Measurements from ENCODE around the gene LGR6.
"Not testable (repeated sequence)": the region's sequence is repeated elsewhere in the genome, so short reads cannot be mapped to it uniquely, and the experiment has no call there.

LGR6 gene

DNA sequence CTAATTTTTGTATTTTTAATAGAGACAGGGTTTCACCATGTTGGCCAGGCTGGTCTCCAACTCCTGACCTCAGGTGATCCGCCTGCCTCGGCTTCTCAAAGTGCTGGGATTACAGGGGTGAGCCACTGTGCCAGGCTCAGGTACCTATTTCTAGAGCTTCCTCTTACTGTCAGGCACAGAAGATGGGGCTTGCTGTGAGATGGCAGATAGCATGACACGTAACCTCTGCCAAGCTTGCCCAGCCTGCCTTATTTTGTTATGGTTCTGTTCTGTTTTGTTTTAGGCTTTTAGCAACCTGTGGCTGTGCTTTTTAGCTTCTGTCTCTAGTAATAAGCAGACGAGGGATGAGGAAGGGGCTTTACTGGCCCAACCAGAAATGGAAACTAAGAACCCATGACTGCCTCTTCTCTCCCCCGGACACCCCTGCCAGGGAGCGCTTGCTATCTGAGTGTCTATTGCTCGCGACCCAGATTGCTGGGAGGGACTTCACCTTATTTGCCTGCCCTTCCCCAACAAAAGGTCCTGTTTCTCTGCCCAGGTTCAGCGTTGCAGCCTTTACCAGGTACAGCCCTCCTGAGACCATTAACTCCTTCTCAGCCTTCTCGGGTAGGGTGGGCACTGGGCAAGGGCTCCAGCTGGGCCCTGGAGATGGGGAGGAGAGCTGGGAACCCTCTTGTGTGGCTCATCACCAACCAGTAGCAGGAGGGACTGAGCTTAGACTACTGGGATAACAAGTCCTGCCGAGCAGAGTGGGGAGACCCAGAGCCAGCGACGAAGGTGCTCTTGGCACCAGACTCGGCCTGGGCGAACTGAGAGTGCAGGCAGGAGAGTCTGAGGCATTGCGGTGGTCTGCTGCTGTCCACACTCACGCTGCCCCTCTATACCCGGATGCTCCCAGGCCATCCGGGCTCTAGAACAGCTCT, 13.5 kb upstream of the LGR6 start:
- DNase-seq (ENCODE audit: low spot score), result no peak

DNA sequence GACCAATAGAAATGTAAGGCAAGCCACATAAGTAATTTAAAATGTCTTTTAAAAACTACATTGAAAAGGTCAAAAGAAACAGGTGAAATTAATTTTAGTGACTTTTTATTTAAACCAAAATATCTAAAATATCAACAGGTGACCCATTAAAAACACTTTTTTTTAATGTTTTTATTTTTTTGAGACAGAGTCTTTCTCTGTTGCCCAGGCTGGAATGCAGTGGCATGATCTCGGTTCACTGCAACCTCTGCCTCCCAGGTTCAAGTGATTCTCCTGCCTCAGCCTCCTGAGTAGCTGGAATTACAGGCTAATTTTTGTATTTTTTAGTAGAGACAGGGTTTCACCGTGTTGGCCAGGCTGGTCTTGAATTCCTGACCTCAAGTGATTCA, 12.9 kb upstream of the LGR6 start:
- DNase-seq (ENCODE audit: low spot score), result not testable (repeated sequence)

DNA sequence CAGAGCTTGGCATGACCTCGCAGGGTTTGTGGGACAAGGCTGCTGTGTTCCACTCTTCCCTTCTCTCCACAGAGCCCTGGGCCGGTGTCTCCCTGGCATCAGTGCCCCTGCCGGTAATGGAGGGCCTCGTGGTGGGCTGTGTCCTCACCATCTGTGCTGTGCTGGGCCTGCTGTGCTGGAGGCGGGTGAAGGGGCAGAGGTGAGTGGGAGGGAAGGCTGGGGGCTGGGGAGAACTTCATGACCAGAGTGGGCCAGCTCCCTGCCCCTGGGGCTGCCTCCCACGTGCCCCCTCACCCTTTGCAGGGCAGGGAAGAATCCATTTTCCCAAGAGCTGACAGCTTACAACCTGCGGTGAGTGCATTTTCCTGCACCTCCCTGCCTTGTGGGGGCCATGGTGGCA, 12.0 kb upstream of the LGR6 start:
- no peak for DNase-seq (ENCODE audit: low spot score)

DNA sequence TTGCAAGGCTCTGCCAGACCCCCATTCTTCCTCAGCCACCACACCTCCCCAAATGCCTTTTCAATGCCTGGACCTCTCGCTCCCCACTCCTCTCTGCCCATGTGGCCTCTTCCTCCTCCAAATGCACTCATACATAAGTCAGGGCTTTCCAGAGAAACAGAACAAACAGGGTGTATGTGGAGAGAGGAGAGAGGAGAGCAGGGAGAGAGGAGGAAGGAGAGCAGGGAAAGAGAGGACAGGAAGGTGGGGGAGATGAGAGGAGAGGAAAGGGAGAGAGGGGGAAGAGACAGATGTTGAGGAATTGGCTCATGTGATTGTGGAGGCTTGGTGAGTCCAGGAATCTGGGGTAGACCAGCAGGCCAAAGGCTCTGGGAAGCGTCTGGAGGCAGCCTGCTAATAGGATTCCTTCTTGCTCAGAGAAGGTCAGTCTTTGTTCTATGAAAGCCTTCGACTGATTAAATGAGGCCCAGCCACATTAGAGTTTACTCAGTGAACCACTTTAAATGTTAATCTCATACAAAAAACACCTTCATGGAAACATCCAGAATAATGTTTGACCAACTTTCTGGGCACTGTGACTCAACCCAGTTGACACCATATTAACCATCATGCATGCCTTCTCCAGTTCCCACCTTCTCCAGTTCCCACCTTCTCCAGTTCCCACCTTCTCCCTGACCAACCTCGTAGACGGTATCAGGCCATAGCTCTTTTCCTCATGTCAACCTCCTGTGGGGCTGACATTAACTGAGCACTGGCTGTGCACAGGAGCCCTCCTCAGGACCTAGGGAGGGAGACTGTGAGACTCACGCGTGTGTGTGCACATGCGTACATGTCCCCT, 11.3 kb upstream of the LGR6 start:
- DNase-seq (ENCODE audit: low spot score), result no peak

DNA sequence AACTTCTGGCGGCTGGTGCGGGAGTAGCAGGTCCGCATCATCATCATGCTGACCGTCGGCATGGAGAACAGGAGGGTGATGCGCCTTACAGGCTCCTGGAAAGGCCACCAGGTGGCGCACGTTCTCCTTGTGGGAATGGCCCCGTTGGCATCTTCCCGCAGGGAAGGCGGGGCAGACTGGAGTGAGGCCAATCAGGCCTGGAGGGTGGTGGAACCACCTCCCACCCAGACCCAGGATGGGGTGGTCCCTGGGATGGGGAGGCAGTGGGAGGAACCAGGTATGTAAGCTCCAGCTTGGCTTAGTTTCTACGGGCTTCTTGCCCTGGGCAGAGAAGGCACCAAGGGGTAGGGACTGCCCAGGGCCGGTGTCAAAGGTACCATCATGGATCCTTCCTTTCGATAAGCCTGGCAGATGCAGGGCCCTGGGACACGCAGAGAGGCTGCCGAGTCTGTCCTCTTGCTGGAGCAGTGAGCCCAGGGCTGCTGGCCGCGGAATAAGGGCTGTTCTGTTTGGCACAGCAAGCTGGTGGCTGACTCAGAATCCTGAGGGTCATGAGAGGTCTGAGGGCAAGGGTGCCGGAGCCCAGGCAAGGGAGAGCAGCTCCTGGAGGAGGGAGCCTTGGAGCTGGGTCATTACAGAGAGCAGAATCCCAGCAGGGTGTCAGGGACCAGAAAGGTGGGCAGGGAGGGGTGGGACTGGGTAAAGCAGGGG, 8.7 kb upstream of the LGR6 start:
- DNase-seq (ENCODE audit: low spot score), result peak; percentile 90

DNA sequence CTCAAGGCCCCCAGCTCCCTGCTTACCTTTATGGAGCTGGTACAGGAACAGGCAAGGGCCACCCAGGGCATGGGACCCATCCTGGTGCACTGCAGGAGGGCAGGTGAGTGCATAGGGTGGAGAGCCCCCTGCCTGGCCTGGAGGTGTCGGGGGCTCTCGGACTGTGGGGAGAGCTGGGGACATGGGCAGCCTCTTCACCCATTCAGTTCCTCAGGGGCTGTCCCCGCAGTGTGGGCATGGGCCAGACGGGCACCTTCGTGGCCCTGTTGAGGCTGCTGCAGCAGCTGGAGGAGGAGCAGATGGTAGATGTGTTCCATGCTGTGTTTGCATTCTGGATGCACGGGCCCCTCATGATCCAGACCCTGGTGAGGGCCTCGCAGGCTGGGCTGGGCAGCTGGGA, 7.3 kb upstream of the LGR6 start:
- DNase-seq (ENCODE audit: low spot score), result no peak

DNA sequence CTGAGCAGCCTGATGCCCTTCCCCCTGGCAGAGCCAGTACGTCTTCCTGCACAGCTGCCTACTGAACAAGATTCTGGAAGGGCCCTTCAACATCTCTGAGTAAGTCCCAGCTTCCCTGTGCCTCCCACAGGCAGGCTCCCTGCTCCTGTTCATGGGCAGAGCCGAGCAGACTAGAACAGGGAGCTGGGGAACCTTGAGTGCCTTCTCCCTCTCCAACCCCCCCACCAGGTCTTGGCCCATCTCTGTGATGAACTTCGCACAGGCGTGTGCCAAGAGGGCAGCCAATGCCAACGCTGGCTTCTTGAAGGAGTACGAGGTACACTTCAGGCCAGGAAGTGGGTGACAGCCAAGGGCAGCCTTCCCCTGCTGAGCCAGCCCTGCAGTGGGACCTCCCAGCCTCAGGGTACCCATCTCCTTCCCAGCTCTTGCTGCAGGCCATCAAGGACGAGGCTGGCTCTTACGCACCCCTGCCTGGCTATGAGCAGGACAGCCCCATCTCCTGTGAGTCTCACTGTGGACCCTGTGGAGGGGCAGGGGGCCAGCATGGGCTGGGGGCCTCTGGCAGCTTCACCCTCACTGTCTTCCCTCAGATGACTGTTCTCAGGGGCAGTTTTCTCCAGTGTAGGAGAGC, 6.4 kb upstream of the LGR6 start:
- DNase-seq (ENCODE audit: low spot score), result no peak

DNA sequence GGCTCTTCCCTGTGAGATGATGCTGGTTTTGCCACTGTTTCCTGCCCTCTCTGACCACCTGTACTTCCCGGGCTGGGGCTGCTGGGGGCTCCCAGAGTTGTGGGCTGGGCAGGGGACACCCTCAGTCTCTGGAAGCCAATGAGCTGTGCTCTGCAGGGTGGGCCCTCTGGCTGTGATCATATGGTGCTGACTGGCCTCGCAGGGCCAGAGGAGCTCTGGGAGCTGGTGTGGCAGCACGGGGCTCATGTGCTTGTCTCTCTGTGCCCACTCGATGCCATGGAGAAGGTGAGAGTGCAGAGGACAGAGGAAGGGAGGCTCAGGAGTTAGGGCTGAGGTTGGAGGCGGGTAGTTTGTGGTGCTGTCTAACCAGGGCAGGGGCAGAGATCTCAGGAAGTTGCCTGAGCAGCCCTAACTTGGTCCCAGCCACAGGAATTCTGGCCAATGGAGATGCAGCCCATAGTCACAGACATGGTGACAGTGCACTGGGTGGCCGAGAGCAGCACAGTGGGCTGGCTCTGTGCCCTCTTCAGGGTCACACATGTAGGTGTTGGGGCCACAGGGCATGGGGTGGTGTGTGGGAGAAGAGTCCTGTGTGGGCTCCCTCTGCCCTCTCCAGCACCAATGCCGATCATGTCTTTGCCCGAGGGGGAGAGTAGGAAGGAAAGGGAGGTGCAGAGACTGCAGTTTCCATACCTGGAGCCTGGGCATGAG, 5.7 kb upstream of the LGR6 start:
- DNase-seq (ENCODE audit: low spot score), result no peak

DNA sequence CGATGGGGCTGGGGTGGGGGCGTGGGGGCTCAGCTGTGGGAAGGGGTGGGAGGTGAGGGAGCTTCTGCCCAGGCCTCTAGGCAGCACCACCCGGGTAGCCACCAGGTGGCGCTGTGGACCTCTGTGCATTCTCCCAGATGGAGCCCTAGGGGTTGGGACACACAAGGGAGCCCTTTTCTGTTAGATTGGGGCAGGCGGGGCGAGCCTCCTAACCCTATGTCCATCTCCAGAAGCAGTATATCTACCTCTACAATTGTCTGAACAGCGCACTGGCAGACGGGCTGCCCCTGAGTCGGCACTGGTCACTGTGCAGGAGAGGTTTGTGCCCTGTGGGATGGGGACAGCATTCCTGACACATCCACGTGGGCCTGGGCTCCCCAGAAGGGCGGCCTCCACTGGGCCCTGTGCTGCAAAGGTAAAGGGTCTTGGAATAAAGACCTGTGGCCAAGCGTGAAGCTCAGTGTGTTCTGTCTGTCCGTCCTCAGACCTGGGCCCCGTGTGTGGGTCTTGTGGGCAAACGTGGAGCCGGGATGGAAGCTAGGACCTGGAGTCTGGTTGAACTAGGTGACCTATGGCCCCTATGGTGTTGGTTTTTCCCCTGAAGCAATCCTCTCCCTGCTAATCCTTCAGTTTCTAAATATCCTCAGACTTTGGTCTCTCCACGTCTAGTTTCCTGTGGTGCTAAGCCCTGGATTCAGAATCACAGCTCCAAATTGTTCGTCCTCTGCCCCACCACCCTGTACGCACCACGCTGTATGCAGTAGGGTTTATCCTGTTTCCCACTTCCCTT, 4.4 kb upstream of the LGR6 start:
- DNase-seq (ENCODE audit: low spot score), result peak; percentile 38

DNA sequence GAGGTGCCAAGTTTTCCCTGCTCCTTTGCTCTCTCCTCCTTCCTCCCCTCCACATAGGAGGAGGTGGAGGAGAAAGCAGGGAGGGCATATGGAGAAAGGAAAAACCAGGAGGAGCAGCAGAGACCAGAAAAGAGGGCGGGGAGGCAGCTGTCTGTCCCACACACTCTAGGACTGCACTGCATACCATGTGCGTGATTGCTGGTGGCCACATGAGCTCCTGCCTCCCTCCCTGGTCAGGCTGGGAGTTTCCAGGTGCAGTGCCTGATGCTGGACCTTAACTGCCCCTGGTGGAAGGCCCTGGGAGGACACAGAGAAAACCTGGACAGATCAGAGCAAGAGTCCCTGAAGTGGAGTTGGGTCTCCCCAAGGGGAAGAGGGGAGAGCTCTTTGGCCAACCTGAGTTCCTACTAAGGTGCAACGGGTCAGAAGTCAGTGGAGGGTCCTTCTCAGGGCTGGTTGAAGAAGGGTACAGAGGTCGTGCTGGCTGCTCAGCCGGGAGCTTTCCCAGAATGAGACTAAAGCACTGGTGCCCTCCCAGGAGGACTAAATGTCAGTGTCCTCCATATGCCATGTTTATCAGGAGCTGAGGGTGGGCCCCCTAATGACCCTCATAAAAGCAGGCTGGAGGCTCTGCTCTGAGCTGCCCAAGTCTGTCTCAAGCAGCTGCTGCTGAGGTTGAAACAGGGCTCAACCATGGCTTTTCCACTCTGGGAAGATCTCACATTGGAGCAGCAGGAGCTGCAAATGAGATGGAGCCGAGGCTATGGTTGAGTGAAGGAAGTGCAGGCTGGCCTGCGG, 3.5 kb upstream of the LGR6 start:
- DNase-seq (ENCODE audit: low spot score), result no peak

DNA sequence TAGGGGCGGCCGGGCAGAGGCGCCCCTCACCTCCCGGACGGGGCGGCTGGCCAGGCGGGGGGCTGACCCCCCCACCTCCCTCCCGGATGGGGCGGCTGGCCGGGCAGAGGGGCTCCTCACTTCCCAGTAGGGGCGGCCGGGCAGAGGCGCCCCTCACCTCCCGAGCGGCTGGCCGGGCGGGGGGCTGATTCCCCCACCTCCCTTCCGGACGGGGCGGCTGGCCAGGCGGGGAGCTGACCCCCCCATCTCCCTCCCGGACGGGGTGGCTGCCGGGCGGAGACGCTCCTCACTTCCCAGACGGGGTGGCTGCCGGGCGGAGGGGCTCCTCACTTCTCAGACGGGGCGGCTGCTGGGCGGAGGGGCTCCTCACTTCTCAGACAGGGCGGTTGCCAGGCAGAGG, 2.2 kb upstream of the LGR6 start:
- DNase-seq (ENCODE audit: low spot score), result not testable (repeated sequence)

DNA sequence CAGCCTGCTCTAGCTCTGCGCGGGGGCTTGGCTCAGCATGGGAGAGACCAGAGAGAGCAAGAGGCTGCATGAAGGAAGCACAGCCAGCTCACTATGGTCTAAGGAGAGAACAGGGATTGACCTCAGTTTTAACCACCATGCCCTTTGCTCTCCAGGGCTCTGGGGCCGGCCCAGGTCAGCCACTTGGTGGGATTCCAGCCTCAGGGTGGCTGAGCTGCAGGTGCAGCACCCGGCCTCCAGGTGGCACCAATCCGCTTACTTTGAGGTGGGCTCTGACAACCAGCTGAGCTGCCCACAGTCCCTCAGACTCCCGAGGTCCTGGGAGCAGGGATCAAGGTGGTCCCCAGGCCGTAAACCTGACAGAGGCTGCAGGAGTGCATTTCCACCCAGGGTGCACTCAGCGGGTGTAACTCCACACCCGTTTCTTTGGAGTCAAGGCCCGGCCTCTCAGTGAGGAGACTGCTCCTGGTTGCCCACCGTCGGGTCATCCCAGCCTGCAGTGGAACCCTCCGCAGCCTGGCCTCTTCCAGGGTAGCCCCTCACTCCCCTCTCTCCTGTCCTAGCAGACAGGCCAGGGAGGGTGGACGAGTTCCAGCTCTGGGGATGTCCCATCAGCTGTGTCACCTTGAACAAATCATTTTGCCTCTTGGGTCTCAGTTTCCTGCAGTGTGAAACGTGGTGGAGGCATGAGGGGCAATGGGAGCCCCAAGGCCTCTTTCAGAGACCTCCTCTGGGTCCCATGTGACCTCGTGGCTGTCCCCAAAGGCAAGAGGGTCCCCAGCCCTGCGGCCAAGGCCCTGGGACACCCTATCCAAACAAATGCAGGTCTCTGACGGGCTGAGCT, 607 bp upstream of the LGR6 start:
- DNase-seq (ENCODE audit: low spot score), result peak; percentile 47

DNA sequence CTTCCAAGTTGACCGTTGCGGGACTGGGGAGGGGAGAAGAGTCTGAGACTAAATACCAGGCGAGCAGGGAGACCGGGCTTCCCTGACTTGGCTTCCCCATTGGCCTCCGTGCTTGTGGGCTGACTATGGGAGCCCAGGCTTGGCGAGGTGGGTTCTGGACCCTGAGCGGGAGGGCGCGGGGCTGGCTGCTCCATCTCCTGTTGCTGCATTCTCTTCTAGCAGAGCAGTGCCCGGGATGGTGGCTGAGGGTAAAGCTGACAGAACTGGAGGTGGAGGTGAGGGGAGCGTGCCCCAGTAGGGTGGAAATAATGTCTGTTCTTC, 689 bp downstream of the LGR6 start:
- no peak for DNase-seq (ENCODE audit: low spot score)

DNA sequence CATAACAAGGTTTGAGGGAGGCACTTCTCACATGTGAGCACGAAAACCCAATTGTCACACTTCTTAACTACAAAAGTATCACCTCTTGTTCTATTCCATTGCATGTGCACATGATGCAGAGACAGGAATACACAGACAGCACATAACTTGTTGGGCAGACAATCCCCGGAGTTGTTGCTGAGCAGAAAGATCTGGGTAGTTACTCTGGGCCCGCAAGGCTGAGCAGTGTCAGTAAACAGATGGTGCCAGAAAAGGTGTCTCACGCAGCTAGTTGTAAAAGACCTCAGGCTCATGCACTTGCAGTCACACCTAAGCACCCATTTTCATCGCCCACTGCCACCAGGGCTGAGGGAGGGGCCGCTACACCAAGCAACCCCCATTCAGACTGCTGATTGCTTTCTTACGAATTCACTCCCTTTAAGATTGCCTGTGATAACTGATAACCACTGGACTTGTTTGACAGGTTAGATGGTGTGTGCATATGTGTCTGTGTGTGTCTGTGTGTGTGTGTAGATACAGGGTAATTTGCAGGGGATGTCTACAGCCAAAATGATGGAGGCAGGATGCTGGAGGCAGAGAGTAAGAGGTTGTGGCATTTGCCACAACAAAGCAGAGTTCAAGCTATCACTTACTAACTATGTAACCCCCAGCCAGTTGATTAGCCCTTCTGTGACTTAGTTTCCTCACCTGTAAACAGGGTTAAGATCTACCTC, 4.2 kb downstream of the LGR6 start:
- no peak for DNase-seq (ENCODE audit: low spot score)

DNA sequence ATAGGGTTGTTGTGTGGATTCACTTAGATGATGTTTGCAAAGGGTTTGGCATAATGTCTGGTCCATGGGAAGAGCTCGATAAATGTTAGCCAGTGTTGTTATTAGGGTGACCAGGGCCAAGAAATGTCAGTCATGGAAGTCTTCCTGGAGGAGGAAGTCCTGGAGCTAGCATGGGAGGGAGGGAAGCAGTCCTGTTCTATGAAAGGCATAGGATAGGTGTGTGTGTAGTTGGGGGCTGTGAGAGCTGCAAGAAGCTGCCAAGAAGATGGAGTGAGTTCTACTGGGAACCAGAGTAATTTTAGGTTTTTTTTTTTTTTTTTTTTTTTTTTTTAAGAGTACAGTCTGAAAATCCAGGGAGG, 4.7 kb downstream of the LGR6 start:
- DNase-seq (ENCODE audit: low spot score), result no peak

DNA sequence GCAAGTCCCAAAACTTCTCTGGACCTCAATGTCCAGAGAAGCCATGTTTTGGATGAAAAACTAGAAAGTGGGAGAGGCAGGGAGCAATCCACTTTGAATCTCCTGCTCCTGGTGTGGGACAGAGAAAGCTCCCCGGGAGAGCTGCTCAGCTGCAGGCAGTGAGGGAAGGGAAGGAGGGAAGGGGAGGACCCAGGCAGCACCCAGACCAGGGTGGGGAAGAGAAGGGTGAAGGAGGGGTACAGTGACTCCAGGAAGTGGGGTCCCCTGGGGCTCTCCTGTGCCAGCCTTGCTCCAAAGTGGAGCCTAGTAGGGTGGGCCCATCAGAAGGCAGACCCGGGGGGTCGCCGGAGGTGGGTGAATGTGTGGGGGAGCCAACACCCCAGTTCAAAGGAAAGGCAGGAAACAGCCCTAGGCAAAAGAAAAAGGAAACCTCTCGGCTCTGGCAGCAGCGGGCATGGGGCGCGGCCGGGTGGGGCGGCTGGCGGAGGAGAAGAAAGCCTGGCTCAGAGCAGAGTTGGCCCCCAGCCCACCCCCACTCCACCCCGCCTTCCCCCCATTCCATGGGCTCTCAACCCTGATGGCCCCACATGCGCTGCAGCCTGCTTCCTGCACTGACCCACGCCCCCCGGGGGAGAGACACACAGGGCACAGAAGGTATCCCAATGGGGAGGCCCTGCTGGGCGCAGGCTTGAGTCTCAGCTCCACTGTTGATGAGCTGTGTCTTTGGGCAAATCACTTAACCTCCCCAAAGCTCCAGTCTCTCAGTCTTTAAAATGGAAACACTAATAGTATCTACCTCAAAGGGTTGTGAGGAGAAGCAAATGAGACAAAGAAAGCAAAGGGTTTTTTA, 5.7 kb downstream of the LGR6 start:
- DNase-seq (ENCODE audit: low spot score), result no peak

DNA sequence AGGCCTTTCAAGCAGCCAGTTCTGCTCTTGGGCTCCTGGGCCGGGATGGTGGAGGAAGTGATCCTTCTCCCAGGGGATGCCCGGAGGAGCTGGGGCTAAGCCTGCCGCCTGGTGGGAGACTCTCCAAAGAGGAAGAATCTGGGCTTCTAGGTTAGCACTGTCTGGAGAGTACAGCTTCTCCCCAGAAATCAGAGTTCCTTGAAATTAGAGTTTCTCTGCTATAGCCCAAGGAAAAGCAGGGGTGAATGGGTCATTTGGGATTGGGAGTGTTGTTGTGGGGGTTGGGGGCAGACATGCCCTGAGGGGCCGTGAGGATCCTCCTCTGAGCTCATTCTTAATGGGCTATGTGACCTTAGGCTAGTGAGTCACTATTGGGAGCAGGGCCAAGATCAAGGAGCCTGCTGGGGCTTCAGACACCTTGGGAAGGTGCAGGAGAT, 6.5 kb downstream of the LGR6 start:
- no peak for DNase-seq (ENCODE audit: low spot score)

Data from RKO (cell line).